Measurements from ENCODE around the gene SPINT2. TPM values are rescaled to one million over a fixed set of nuclear protein-coding genes. Genes with fewer than 3 reads are reported as not detected.

The SPINT2 gene
- total and polyA plus RNA-seq, 12 donors, result 3.4 to 29.2 (median 12.3) TPM

DNA sequence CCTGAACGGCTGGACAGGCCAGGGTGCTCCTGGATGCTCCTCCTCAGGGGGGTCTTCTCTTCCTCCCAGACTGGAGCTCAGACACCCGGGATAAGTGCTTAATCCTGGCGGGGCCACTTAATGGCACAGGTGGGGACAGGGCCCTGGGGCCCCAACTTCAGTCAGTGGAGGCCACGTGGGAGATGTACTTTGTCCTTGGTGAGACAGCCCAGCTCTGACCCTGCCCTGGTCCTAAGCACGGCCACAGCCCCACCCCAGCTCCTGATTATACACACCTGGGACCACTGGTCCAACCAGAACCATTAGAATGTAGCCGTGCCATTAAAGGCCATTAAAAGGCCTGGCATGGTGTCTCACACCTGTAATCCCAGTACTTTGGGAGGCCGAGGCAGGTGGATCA, 16.0 kb upstream of the SPINT2 start:
- DNase-seq (no peak), ATAC-seq (no peak)
- Histone ChIP-seq H3K4me1 (peaks cover 2 to 96% (median 29%) of the 10 kb centered on the region in 9 donors), H3K36me3 (peaks cover 0 to 5% (median 0%) of the 10 kb centered on the region in 9 donors), H3K4me3 (no peak overlapping the region), H3K27ac (peak overlapping the region in 7 of 10 donors; percentile 0 to 96 (median 34)), H3K27me3 (no peaks in the 10 kb centered on the region), H3K9me3 (no peaks in the 10 kb centered on the region)
- TF ChIP-seq, protein P1, sequence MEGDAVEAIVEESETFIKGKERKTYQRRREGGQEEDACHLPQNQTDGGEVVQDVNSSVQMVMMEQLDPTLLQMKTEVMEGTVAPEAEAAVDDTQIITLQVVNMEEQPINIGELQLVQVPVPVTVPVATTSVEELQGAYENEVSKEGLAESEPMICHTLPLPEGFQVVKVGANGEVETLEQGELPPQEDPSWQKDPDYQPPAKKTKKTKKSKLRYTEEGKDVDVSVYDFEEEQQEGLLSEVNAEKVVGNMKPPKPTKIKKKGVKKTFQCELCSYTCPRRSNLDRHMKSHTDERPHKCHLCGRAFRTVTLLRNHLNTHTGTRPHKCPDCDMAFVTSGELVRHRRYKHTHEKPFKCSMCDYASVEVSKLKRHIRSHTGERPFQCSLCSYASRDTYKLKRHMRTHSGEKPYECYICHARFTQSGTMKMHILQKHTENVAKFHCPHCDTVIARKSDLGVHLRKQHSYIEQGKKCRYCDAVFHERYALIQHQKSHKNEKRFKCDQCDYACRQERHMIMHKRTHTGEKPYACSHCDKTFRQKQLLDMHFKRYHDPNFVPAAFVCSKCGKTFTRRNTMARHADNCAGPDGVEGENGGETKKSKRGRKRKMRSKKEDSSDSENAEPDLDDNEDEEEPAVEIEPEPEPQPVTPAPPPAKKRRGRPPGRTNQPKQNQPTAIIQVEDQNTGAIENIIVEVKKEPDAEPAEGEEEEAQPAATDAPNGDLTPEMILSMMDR (IDR thresholded peaks at IDR 0.05), result no peak
- intact Hi-C loops (cut with DNase I), result no loop called here
- 88 to 96% methylated on average over 7 of the region's 7 CpGs for WGBS, 2 donors

DNA sequence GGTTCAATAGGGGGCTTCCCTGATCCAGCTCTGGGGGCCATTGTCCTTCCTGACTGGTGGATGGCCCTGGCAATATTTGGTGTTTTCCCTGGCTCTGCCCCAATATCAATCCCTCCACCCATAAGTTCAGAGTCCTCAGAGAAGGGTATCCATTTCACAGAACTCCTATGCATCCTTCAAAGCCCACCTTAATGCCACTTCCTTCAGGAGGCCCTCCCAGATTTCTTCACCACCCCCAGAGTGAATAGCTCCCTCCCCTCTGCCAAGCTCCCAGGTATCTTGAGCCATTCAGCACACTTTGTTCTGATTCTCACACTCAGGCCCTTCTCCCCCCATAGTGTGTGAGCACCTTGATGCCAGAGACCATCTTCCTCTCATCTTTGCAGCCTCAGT, 13.9 kb upstream of the SPINT2 start:
- H3K4me1 ChIP-seq, result peaks cover 6 to 93% (median 39%) of the 10 kb centered on the region in 9 donors
- H3K4me3 ChIP-seq, result peak overlapping the region in 3 of 10 donors; percentile 68 to 77 (median 73)
- peaks cover 0 to 5% (median 0%) of the 10 kb centered on the region in 9 donors for H3K36me3 ChIP-seq
- ATAC-seq (no peak), DNase-seq (no peak)
- no peaks in the 10 kb centered on the region for H3K9me3 ChIP-seq
- peak overlapping the region in 9 of 10 donors; percentile 82 to 98 (median 96) for H3K27ac ChIP-seq
- intact Hi-C loops (cut with DNase I), result loop anchor here in 3 of 10 donors (5.0 kb wide), 1 partner anchor 67 kb away; the partner anchor contains the start of genes KCNK6 (in 3 of the 3) and YIF1B (in 3 of the 3)
- TF ChIP-seq, protein P1 (IDR thresholded peaks at IDR 0.05), result no peak
- peaks cover 0 to 9% (median 0%) of the 10 kb centered on the region in 7 donors for H3K27me3 ChIP-seq

DNA sequence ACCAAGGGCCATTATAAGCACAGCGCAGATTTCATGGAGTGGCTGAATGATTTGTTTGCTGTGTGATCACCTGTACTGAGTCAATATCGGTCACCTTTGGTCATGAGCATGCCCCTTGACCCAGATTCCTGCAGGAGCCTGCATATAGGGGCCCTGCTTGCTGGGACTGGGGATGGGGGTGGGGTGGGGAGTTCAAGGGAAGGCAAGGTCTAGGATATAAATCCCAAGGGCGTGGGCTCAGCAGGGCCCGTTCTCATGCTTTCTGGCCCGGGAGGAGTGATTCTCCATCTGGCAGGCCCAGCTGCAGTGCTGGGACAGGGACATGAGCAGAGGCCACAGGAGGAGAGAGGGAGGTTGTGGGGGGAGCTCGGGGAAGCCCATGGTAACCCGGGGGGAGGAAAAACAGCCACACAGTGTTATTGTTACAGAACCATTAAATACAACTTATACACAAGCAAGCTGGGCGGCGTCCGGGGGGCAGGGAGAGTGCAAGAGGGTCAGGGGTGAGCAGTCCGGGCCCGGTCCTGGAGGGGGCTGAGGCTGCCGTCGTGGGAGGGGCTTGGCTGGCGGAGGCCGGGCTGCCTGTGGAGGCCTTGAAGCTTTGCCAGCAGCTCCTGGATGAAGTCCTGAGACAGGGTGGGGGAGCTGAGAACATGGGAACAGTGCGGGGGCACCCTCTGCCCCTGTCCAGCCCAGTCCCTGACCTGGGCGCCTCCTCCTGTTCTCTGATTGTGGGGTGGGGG, 13.4 kb upstream of the SPINT2 start:
- peak; percentile 88 to 91 for DNase-seq
- H3K27ac ChIP-seq, result peak overlapping the region; percentile 81 to 98 (median 94)
- peak; percentile 61 to 84 (median 82) for ATAC-seq
- H3K36me3 ChIP-seq, result peaks cover 0 to 5% (median 0%) of the 10 kb centered on the region in 9 donors
- intact Hi-C loops (cut with DNase I), result loop anchor here in 3 of 10 donors (5.0 kb wide), 1 partner anchor 66 kb away; the partner anchor contains the start of genes KCNK6 (in 3 of the 3) and YIF1B (in 3 of the 3)
- TF ChIP-seq, protein P1 (IDR thresholded peaks at IDR 0.05), result no peak
- no peaks in the 10 kb centered on the region for H3K9me3 ChIP-seq
- H3K27me3 ChIP-seq, result peaks cover 0 to 15% (median 0%) of the 10 kb centered on the region in 7 donors
- WGBS, 2 donors, result 30 to 38% methylated on average over 18 of the region's 18 CpGs
- H3K4me1 ChIP-seq, result peaks cover 6 to 90% (median 42%) of the 10 kb centered on the region in 9 donors
- H3K4me3 ChIP-seq, result peak overlapping the region; percentile 15 to 77 (median 62)

- Histone ChIP-seq H3K4me1 (peaks cover 6 to 90% (median 46%) of the 10 kb centered on the region in 9 donors), H3K27me3 (peaks cover 0 to 21% (median 0%) of the 10 kb centered on the region in 7 donors), H3K36me3 (peaks cover 0 to 5% (median 0%) of the 10 kb centered on the region in 9 donors), H3K4me3 (peak overlapping the region; percentile 23 to 86 (median 70)), H3K27ac (peak overlapping the region; percentile 81 to 98 (median 94)), H3K9me3 (no peaks in the 10 kb centered on the region)
- DNase-seq, result peak; percentile 79 to 88
- intact Hi-C loops (cut with DNase I), result loop anchor here in 3 of 10 donors (5.0 kb wide), 1 partner anchor 66 kb away; the partner anchor contains the start of genes KCNK6 (in 3 of the 3) and YIF1B (in 3 of the 3)
- peak; percentile 51 to 82 (median 71) for ATAC-seq
- 25 to 33% methylated on average over 10 of the region's 10 CpGs for WGBS, 2 donors
- TF ChIP-seq, protein P1 (IDR thresholded peaks at IDR 0.05), result no peak
Measured at GRCh38 chr19:38251564-38252051, 12.8 kb upstream of the SPINT2 start.
